ENCODE results near the gene PACSIN3.
A peak's percentile ranks its signal among the peaks of the same experiment; 100 is the strongest.

The PACSIN3 gene

GRCh38 chr11:47225552-47226400 lies 39.5 kb upstream of the PACSIN3 start:
- H3K36me3 ChIP-seq (replicated peaks; ENCODE audit: insufficient read depth, low read length): no peaks in the 10 kb centered on the region
- H4K20me1 ChIP-seq (ENCODE audit: insufficient read depth, low read length): no peaks in the 10 kb centered on the region
- 0 out of 2 replicates have a peak, but pooled peaks cover 7% of the 10 kb centered on the region for H3K79me2 ChIP-seq (ENCODE audit: low read length)
- peaks cover 4% of the 10 kb centered on the region; the same call in 1 of the 2 replicates for H3K4me1 ChIP-seq (ENCODE audit: low read length)
- peak; percentile 58 for DNase-seq
- peak overlapping the region; percentile 31; the same call in 1 of the 2 replicates for H3K4me2 ChIP-seq (ENCODE audit: low read depth, low read length)
- no peaks in the 10 kb centered on the region for H3K27me3 ChIP-seq (replicated peaks; ENCODE audit: insufficient read depth, low read length)
- H3K27ac ChIP-seq (ENCODE audit: low read length): no peak overlapping the region
- no peaks in the 10 kb centered on the region for H3F3A ChIP-seq (ENCODE audit: insufficient read depth, low read length)
- no peaks in the 10 kb centered on the region for H3K9me3 ChIP-seq (replicated peaks; ENCODE audit: insufficient read depth, low read length)
- TF ChIP-seq EZH2phosphoT487 (IDR thresholded peaks at IDR 0.05; ENCODE audit: low read length) (no peak), EZH2 (optimal IDR thresholded peaks at IDR 0.05; ENCODE audit: low read depth, low read length) (no peak), CTCF (IDR thresholded peaks at IDR 0.05; ENCODE audit: low read length) (no peak)
- H2AFZ ChIP-seq (ENCODE audit: low read length): no peak overlapping the region
- no peak overlapping the region for H3K9ac ChIP-seq (ENCODE audit: low read length)
- H3K9me2 ChIP-seq (replicated peaks; ENCODE audit: insufficient read depth, low read length): no peaks in the 10 kb centered on the region
- H3K4me3 ChIP-seq (ENCODE audit: low read length): no peak overlapping the region

GRCh38 chr11:47222696-47223095 lies 36.5 kb upstream of the PACSIN3 start:
- no peak overlapping the region for H3K4me3 ChIP-seq (ENCODE audit: low read length)
- no peaks in the 10 kb centered on the region for H3K27me3 ChIP-seq (replicated peaks; ENCODE audit: insufficient read depth, low read length)
- no peak overlapping the region for H3K9ac ChIP-seq (ENCODE audit: low read length)
- no peak overlapping the region for H2AFZ ChIP-seq (ENCODE audit: low read length)
- TF ChIP-seq EZH2phosphoT487 (IDR thresholded peaks at IDR 0.05; ENCODE audit: low read length): no peak
- TF ChIP-seq CTCF (IDR thresholded peaks at IDR 0.05; ENCODE audit: low read length): no peak
- no peak for TF ChIP-seq EZH2 (optimal IDR thresholded peaks at IDR 0.05; ENCODE audit: low read depth, low read length)
- H3K79me2 ChIP-seq (ENCODE audit: low read length): 0 out of 2 replicates have a peak, but pooled peaks cover 7% of the 10 kb centered on the region
- H4K20me1 ChIP-seq (ENCODE audit: insufficient read depth, low read length): no peaks in the 10 kb centered on the region
- H3K27ac ChIP-seq (ENCODE audit: low read length): no peak overlapping the region
- no peak for DNase-seq
- peaks cover 4% of the 10 kb centered on the region; the same call in 1 of the 2 replicates for H3K4me1 ChIP-seq (ENCODE audit: low read length)
- H3K4me2 ChIP-seq (ENCODE audit: low read depth, low read length): no peak overlapping the region
- no peaks in the 10 kb centered on the region for H3K9me3 ChIP-seq (replicated peaks; ENCODE audit: insufficient read depth, low read length)
- H3F3A ChIP-seq (ENCODE audit: insufficient read depth, low read length): no peaks in the 10 kb centered on the region
- no peaks in the 10 kb centered on the region for H3K36me3 ChIP-seq (replicated peaks; ENCODE audit: insufficient read depth, low read length)
- no peaks in the 10 kb centered on the region for H3K9me2 ChIP-seq (replicated peaks; ENCODE audit: insufficient read depth, low read length)

GRCh38 chr11:47220401-47220821 lies 34.2 kb upstream of the PACSIN3 start:
- Histone ChIP-seq H3K27ac (ENCODE audit: low read length) (no peak overlapping the region), H3K9me2 (replicated peaks; ENCODE audit: insufficient read depth, low read length) (no peaks in the 10 kb centered on the region), H3K27me3 (replicated peaks; ENCODE audit: insufficient read depth, low read length) (no peaks in the 10 kb centered on the region), H3K79me2 (ENCODE audit: low read length) (peaks cover 18% of the 10 kb centered on the region), H4K20me1 (ENCODE audit: insufficient read depth, low read length) (no peaks in the 10 kb centered on the region), H2AFZ (ENCODE audit: low read length) (no peak overlapping the region), H3K36me3 (replicated peaks; ENCODE audit: insufficient read depth, low read length) (no peaks in the 10 kb centered on the region), H3K9ac (ENCODE audit: low read length) (no peak overlapping the region), H3K4me2 (ENCODE audit: low read depth, low read length) (no peak overlapping the region), H3K4me3 (ENCODE audit: low read length) (no peak overlapping the region), H3K9me3 (replicated peaks; ENCODE audit: insufficient read depth, low read length) (no peaks in the 10 kb centered on the region), H3K4me1 (ENCODE audit: low read length) (peaks cover 9% of the 10 kb centered on the region), H3F3A (ENCODE audit: insufficient read depth, low read length) (peaks cover 6% of the 10 kb centered on the region)
- DNase-seq: no peak
- TF ChIP-seq CTCF (IDR thresholded peaks at IDR 0.05; ENCODE audit: low read length) (no peak), EZH2 (optimal IDR thresholded peaks at IDR 0.05; ENCODE audit: low read depth, low read length) (no peak), EZH2phosphoT487 (IDR thresholded peaks at IDR 0.05; ENCODE audit: low read length) (no peak)

Data from MM.1S (cell line).